ENCODE measurements around the gene TUBB3.
"Not testable (repeated sequence)": the region's sequence is repeated elsewhere in the genome, so short reads cannot be mapped to it uniquely, and the experiment has no call there.

TUBB3 gene

GRCh38 chr16:89913408-89914387 is 9.4 kb upstream of the TUBB3 start:
- DNase-seq (ENCODE audit: low read depth): no peak
- H3K4me3 ChIP-seq (ENCODE audit: low read depth, low read length): no peak overlapping the region
- TF ChIP-seq, protein P1, sequence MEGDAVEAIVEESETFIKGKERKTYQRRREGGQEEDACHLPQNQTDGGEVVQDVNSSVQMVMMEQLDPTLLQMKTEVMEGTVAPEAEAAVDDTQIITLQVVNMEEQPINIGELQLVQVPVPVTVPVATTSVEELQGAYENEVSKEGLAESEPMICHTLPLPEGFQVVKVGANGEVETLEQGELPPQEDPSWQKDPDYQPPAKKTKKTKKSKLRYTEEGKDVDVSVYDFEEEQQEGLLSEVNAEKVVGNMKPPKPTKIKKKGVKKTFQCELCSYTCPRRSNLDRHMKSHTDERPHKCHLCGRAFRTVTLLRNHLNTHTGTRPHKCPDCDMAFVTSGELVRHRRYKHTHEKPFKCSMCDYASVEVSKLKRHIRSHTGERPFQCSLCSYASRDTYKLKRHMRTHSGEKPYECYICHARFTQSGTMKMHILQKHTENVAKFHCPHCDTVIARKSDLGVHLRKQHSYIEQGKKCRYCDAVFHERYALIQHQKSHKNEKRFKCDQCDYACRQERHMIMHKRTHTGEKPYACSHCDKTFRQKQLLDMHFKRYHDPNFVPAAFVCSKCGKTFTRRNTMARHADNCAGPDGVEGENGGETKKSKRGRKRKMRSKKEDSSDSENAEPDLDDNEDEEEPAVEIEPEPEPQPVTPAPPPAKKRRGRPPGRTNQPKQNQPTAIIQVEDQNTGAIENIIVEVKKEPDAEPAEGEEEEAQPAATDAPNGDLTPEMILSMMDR (IDR thresholded peaks at IDR 0.05; ENCODE audit: insufficient read depth, low read depth, low read length, missing control alignments): no peak

GRCh38 chr16:89914642-89915285 is 8.4 kb upstream of the TUBB3 start:
- not testable (repeated sequence) for DNase-seq (ENCODE audit: low read depth); H3K4me3 ChIP-seq (ENCODE audit: low read depth, low read length)

GRCh38 chr16:89915303-89916232 is 7.6 kb upstream of the TUBB3 start:
- H3K4me3 ChIP-seq (ENCODE audit: low read depth, low read length): no peak overlapping the region
- no peak for DNase-seq (ENCODE audit: low read depth)
- TF ChIP-seq, protein P1 (IDR thresholded peaks at IDR 0.05; ENCODE audit: insufficient read depth, low read depth, low read length, missing control alignments): no peak

DNA sequence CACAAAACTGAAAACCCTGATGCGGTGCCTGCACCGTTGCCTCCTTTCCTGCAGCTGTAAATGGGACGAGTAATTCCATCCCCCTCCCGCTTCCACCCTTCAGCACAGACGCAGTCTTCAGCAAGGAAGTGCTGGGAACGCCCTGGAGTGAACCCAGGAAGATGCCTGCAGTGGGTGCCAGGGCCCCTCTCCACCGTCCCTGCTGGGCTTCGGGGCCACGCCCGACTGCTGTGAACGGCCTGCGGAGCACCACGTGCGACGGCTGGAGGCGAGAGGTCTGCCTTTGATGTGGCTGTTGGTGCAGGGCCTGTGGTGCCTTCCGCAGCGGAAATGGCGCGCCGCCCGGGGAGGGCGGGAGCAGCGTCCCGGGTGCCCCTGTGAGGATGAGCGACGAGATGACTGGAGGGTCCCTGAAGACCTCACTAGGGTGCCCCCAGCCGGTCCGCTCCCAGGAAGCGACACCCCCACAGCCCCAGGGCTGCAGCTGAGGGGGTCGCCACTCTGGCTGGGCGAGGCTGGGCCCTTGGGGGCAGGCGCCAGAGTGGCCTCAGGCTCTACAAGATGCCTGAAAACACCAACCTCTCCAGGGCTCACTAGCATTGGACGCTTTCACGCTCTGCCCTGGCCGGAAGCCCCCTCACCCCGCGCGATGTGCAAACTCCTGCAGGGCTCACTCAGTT is 5.2 kb upstream of the TUBB3 start:
- TF ChIP-seq, protein P1 (IDR thresholded peaks at IDR 0.05; ENCODE audit: insufficient read depth, low read depth, low read length, missing control alignments): no peak
- peak; percentile 94 for DNase-seq (ENCODE audit: low read depth)
- peak overlapping the region; percentile 65 for H3K4me3 ChIP-seq (ENCODE audit: low read depth, low read length)

DNA sequence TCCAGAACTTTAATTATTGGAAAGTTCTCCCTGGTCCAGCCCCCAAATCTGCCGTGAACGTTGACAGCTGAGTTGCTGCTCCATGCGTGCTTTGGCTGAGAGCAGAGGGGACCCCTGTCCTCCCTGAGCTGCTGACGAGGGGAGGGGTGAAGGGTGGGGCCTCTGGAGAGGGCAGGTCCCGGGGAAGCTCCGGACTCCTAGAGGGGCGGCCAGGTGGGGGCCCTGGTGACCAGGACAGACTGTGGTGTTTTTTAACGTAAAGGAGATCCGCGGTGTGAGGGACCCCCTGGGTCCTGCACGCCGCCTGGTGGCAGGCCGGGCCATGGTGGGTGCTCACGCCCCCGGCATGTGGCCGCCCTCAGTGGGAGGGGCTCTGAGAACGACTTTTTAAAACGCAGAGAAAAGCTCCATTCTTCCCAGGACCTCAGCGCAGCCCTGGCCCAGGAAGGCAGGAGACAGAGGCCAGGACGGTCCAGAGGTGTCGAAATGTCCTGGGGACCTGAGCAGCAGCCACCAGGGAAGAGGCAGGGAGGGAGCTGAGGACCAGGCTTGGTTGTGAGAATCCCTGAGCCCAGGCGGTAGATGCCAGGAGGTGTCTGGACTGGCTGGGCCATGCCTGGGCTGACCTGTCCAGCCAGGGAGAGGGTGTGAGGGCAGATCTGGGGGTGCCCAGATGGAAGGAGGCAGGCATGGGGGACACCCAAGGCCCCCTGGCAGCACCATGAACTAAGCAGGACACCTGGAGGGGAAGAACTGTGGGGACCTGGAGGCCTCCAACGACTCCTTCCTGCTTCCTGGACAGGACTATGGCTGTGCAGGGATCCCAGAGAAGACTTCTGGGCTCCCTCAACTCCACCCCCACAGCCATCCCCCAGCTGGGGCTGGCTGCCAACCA is 4.4 kb upstream of the TUBB3 start, which contains the start of gene MC1R:
MC1R (plus strand) TSS at position 410 of the 895 bp plus-strand sequence; CDS start at position 807, 397 bp downstream.
- DNase-seq (ENCODE audit: low read depth): peak; percentile 58
- H3K4me3 ChIP-seq (ENCODE audit: low read depth, low read length): peak within 1 kb of the TSS; percentile 65
- TF ChIP-seq, protein P1 (IDR thresholded peaks at IDR 0.05; ENCODE audit: insufficient read depth, low read depth, low read length, missing control alignments): peak; percentile 49

Measured in GM12865 (cell line).